A549 (cell line): Measurements from ENCODE around the gene PIH1D1. TPM values are rescaled to one million over a fixed set of nuclear protein-coding genes. Genes with fewer than 3 reads are reported as not detected.

Experiments used
- ATAC-seq, 2 experiments: fragments of 200-7000 bp in 1 of 2; fragments of >200 bp in 1 of 2; cut with Nextera tagmentation in 1 of 2; cut with Tn5 transposase in 1 of 2; 3 replicates each; pipeline versions ENCODE4 v1.8.0 to v1.9.1; 2018 to 2020; ENCODE audit warnings: mild to moderate bottlenecking in 1 of 2, moderate library complexity in 1 of 2
- CTCF ChIA-PET: fragments of 300-600 bp; sonication (Branson Sonifier 250); formaldehyde crosslinking; extraction: SDS; loops from one replicate; lab custom pipeline; 2021; ENCODE audit warnings: antibody characterized with exemption, inconsistent platforms; lab: Yijun Ruan, JAX
- POLR2A ChIA-PET: fragments of 350-600 bp; formaldehyde crosslinking; extraction: SDS; loops from one replicate; lab custom pipeline; 2021; ENCODE audit warnings: antibody characterized with exemption, inconsistent platforms; lab: Yijun Ruan, JAX
- DNase-seq, 2 experiments: peaks; one replicate each; pipeline versions ENCODE4 v3.0.0 to v3.0.0-alpha.2; 2011 to 2016; ENCODE audit warnings: low read depth in 1 of 2, low spot score in 1 of 2
- FAIRE-seq: peaks from 2 replicates; lab custom pipeline; 2011; peaks lifted over from hg19 to GRCh38; lab: Jason Lieb, UNC
- H3K27ac ChIP-seq, 2 experiments: fragments of >200 bp; sonication (Bioruptor Twin); formaldehyde crosslinking; 3 replicates each; pipeline ENCODE4 v1.5.1; 2016 to 2017
- H3K4me1 ChIP-seq: fragments of >200 bp; sonication (Bioruptor Twin); formaldehyde crosslinking; 3 replicates; pipeline ENCODE4 v1.6.1; 2016
- H3K4me2 ChIP-seq: fragments of >200 bp; sonication (Bioruptor Twin); formaldehyde crosslinking; 3 replicates; pipeline ENCODE4 v1.6.1; 2016
- H3K4me3 ChIP-seq: fragments of >200 bp; sonication (Bioruptor Twin); formaldehyde crosslinking; 3 replicates; pipeline ENCODE4 v1.5.1; 2016
- H3K9me3 ChIP-seq: fragments of >200 bp; sonication (Bioruptor Twin); formaldehyde crosslinking; 3 replicates; pipeline ENCODE4 v1.6.1; 2016
- CBX2 ChIP-seq: fragments of 200-600 bp; sonication (generic); IDR thresholded peaks from 2 replicates; pipeline ENCODE4 v1.6.1; 2016; ENCODE audit warnings: low read depth, mild to moderate bottlenecking, borderline replicate concordance
- CBX8 ChIP-seq: fragments of 200-600 bp; sonication (generic); IDR thresholded peaks from 2 replicates; pipeline ENCODE4 v1.6.1; 2016
- CEBPB ChIP-seq, 2 experiments: fragments of >200 bp in 1 of 2; sonication (Bioruptor Twin) in 1 of 2; formaldehyde crosslinking in 1 of 2; IDR thresholded peaks; 2 replicates each; pipeline ENCODE4 v1.6.1; 2012 to 2016
- E2F6 ChIP-seq: IDR thresholded peaks from 2 replicates; pipeline ENCODE4 v1.6.1; 2012; ENCODE audit warnings: low read depth, borderline replicate concordance
- EP300 ChIP-seq, 2 experiments: fragments of >200 bp; sonication (Bioruptor Twin); formaldehyde crosslinking; IDR thresholded peaks; 2 replicates in 1 of 2; 3 replicates in 1 of 2; pipeline ENCODE4 v1.6.1; 2016 to 2017
- ESRRA ChIP-seq: fragments of 150-350 bp; IDR thresholded peaks from 2 replicates; pipeline ENCODE4 v1.6.1; 2014; ENCODE audit warnings: mild to moderate bottlenecking, low read length, borderline replicate concordance
- FOSB ChIP-seq: fragments of 250-450 bp; sonication (Bioruptor Pico); IDR thresholded peaks from 2 replicates; pipeline ENCODE4 v1.5.0; 2020; ENCODE audit warnings: mild to moderate bottlenecking, moderate library complexity
- FOSL2 ChIP-seq, 2 experiments: fragments of 450-650 bp in 1 of 2; fragments of >200 bp in 1 of 2; sonication (Bioruptor Twin) in 1 of 2; formaldehyde crosslinking; IDR thresholded peaks; 2 replicates each; pipeline versions ENCODE4 v1.5.0 to v1.6.1; 2016 to 2020; ENCODE audit warnings: mild to moderate bottlenecking in 1 of 2, moderate library complexity in 1 of 2
- HDAC2 ChIP-seq: fragments of 200-600 bp; sonication (generic); IDR thresholded peaks from 2 replicates; pipeline ENCODE4 v1.6.1; 2016
- HEYL ChIP-seq: fragments of 250-450 bp; sonication (Bioruptor Pico); IDR thresholded peaks from 2 replicates; pipeline ENCODE4 v1.8.0; 2021; ENCODE audit warnings: mild to moderate bottlenecking, moderate library complexity
- HOXA7 ChIP-seq: fragments of 250-450 bp; sonication (Bioruptor Pico); IDR thresholded peaks from 2 replicates; pipeline ENCODE4 v1.5.0; 2020; ENCODE audit warnings: mild to moderate bottlenecking, moderate library complexity
- HOXB13 ChIP-seq: fragments of 250-450 bp; sonication (Bioruptor Pico); IDR thresholded peaks from 2 replicates; pipeline ENCODE4 v1.5.0; 2020; ENCODE audit warnings: low read depth, mild to moderate bottlenecking, moderate library complexity
- JUN ChIP-seq, 2 experiments: fragments of >200 bp; sonication (Bioruptor Twin); formaldehyde crosslinking; IDR thresholded peaks; 2 replicates in 1 of 2; 3 replicates in 1 of 2; pipeline ENCODE4 v1.6.1; 2016 to 2017
- KDM5A ChIP-seq: fragments of 200-600 bp; sonication (generic); IDR thresholded peaks from 2 replicates; pipeline ENCODE4 v1.6.1; 2016; ENCODE audit warnings: antibody characterized with exemption, mild to moderate bottlenecking
- MAFK ChIP-seq: fragments of 450-650 bp; IDR thresholded peaks from 2 replicates; pipeline ENCODE4 v1.6.1; 2014; ENCODE audit not compliant: partially characterized antibody
- NFE2L2 ChIP-seq: fragments of 150-350 bp; conservative IDR thresholded peaks from 2 replicates; pipeline ENCODE4 v1.6.1; 2014; ENCODE audit warnings: low read length
- NPAS2 ChIP-seq: fragments of 250-450 bp; sonication (Bioruptor Pico); IDR thresholded peaks from 2 replicates; pipeline ENCODE4 v1.8.0; 2022; ENCODE audit warnings: mild to moderate bottlenecking, moderate library complexity, borderline replicate concordance
- PHF8 ChIP-seq: fragments of 200-600 bp; sonication (generic); IDR thresholded peaks from 2 replicates; pipeline ENCODE4 v1.6.1; 2016; ENCODE audit warnings: low read depth, mild to moderate bottlenecking, antibody characterized with exemption, moderate library complexity, borderline replicate concordance
- POLR2A ChIP-seq: IDR thresholded peaks from 2 replicates; pipeline ENCODE4 v1.6.1; 2012; ENCODE audit warnings: mild to moderate bottlenecking, low read length
- POLR2AphosphoS2 ChIP-seq: conservative IDR thresholded peaks from 2 replicates; pipeline ENCODE4 v1.6.1; 2012; ENCODE audit warnings: low read length, improper control_type of control experiment, inconsistent platforms
- RAD21 ChIP-seq, 2 experiments: fragments of >200 bp in 1 of 2; sonication (Bioruptor Twin) in 1 of 2; formaldehyde crosslinking in 1 of 2; IDR thresholded peaks in 1 of 2; conservative IDR thresholded peaks in 1 of 2; 2 replicates in 1 of 2; 3 replicates in 1 of 2; pipeline ENCODE4 v1.6.1; 2012 to 2018; ENCODE audit warnings: inconsistent platforms in 1 of 2
- RARB ChIP-seq: fragments of 250-450 bp; sonication (Bioruptor Pico); IDR thresholded peaks from 2 replicates; pipeline ENCODE4 v1.8.0; 2021; ENCODE audit warnings: mild to moderate bottlenecking, moderate library complexity
- RFX5 ChIP-seq: fragments of 450-650 bp; IDR thresholded peaks from 2 replicates; pipeline ENCODE4 v1.7.1; 2014; ENCODE audit warnings: antibody characterized with exemption, mild to moderate bottlenecking, moderate library complexity
- RNF2 ChIP-seq: fragments of 200-600 bp; sonication (generic); IDR thresholded peaks from 2 replicates; pipeline ENCODE4 v1.6.1; 2016; ENCODE audit warnings: low read depth, mild to moderate bottlenecking, antibody characterized with exemption, moderate library complexity, borderline replicate concordance
- SMC3 ChIP-seq: fragments of >200 bp; sonication (Bioruptor Twin); formaldehyde crosslinking; IDR thresholded peaks from 3 replicates; pipeline ENCODE4 v1.6.1; 2018; ENCODE audit warnings: inconsistent platforms
- SREBF2 ChIP-seq: fragments of 450-650 bp; IDR thresholded peaks from 2 replicates; pipeline ENCODE4 v1.6.1; 2014; ENCODE audit warnings: mild to moderate bottlenecking, moderate library complexity
- TFCP2L1 ChIP-seq: fragments of 250-450 bp; sonication (Bioruptor Pico); IDR thresholded peaks from 2 replicates; pipeline ENCODE4 v1.5.0; 2021; ENCODE audit warnings: mild to moderate bottlenecking
- TP53 ChIP-seq: fragments of 250-450 bp; sonication (Bioruptor Pico); IDR thresholded peaks from 2 replicates; pipeline ENCODE4 v1.5.0; 2021; ENCODE audit warnings: mild to moderate bottlenecking, moderate library complexity
- USF2 ChIP-seq: fragments of 450-650 bp; IDR thresholded peaks from 2 replicates; pipeline ENCODE4 v1.6.1; 2014; ENCODE audit warnings: antibody characterized with exemption
- ZC3H11A ChIP-seq: fragments of 450-650 bp; IDR thresholded peaks from 2 replicates; pipeline ENCODE4 v1.6.1; 2014; ENCODE audit warnings: antibody characterized with exemption, mild to moderate bottlenecking
- ZFP36 ChIP-seq: fragments of 450-650 bp; IDR thresholded peaks from 2 replicates; pipeline ENCODE4 v1.6.1; 2014; ENCODE audit warnings: borderline replicate concordance; ENCODE audit not compliant: partially characterized antibody
- ZSCAN20 ChIP-seq: fragments of 250-450 bp; sonication (Bioruptor Pico); IDR thresholded peaks from 2 replicates; pipeline ENCODE4 v1.8.0; 2022; ENCODE audit warnings: mild to moderate bottlenecking, moderate library complexity
- WGBS: methylation state at CpG from one replicate; pipeline ENCODE4 v1.1.6; 2017; ENCODE audit errors: missing lambda C conversion rate; 5-methylcytosine and 5-hydroxymethylcytosine counted together
- polyA minus RNA-seq: library from RNA; depleted of rRNA, polyadenylated mRNA; stranded (reverse); fragments of >200 nt; gene quantifications from 2 replicates; pipeline ENCODE4 v1.2.3, GENCODE V29; 2011; rRNA and poly(A)+ RNA removed
- polyA plus RNA-seq, 4 experiments: library from polyadenylated mRNA; depleted of rRNA in 3 of 4; stranded (reverse); fragments of >200 nt; fragmentation: RNase III in 1 of 4; extraction: RNeasy Plus Mini Kit Qiagen cat#74134 plus additional on column Dnase treatment in 1 of 4; gene quantifications; 2 replicates in 3 of 4; 3 replicates in 1 of 4; pipeline ENCODE4 v1.2.3, GENCODE V29; 2011 to 2017
- TF ChIP-seq, protein P1 (sequence below): IDR thresholded peaks from 2 replicates; pipeline ENCODE4 v1.6.1; 2012
- TF ChIP-seq, protein P2 (sequence below): fragments of 250-450 bp; sonication (Bioruptor Pico); IDR thresholded peaks from 2 replicates; pipeline ENCODE4 v1.5.0; 2021; ENCODE audit warnings: mild to moderate bottlenecking, moderate library complexity, borderline replicate concordance
- TF ChIP-seq, protein P3 (sequence below): fragments of >200 bp; sonication (Bioruptor Twin); formaldehyde crosslinking; IDR thresholded peaks from 3 replicates; pipeline ENCODE4 v1.5.1; 2016

PIH1D1 gene
- polyA plus RNA-seq (2011; rRNA removed), result 74.1 and 89.7 TPM in 2 replicates
- 92.0 and 116 TPM in 2 replicates for polyA plus RNA-seq (2012; cell fraction: cytosol; rRNA removed)
- 177 and 228 TPM in 2 replicates for polyA plus RNA-seq (2012; cell fraction: nucleus; rRNA removed)
- polyA plus RNA-seq (2017; fragmentation: RNase III; extraction: RNeasy Plus Mini Kit Qiagen cat#74134 plus additional on column Dnase treatment), result 96.8 to 114 TPM (median 113 TPM) in 3 replicates
- polyA minus RNA-seq, result 58.1 and 66.8 TPM in 2 replicates

GRCh38 chr19:49451430-49452181, at the start of gene PIH1D1:
Gene PIH1D1 (minus strand): TSS chr19:49451814. CDS start chr19:49451574, 240 bp downstream.
- DNase-seq (peak; percentile 99 to 100), ATAC-seq (peak; percentile 76 to 79), FAIRE-seq (peak; percentile 88)
- peaks cover 25% of the 10 kb centered on the region for H3K4me1 ChIP-seq
- peak within 1 kb of the TSS; percentile 93 to 99 for H3K27ac ChIP-seq
- under 1% methylated on average over 31 of the region's 42 CpGs for WGBS
- POLR2A ChIA-PET, result interaction anchor here (0.6 to 1.5 kb wide), 10 partner anchors 9 to 432 kb away, joined by 3 to 10 read pairs (median 4); partner anchors contain the start of genes RPS11, RRAS and TEAD2
- H3K4me2 ChIP-seq, result peak within 1 kb of the TSS; percentile 89
- CTCF ChIA-PET, result interaction anchor here (1.0 to 19.0 kb wide), 10 partner anchors 8 to 243 kb away, joined by 3 to 244 read pairs (median 4); partner anchors contain the start of genes FLT3LG, GFY and KASH5
- no peaks in the 10 kb centered on the region for H3K9me3 ChIP-seq
- H3K4me3 ChIP-seq, result peak within 1 kb of the TSS; percentile 90
- peak; percentile 78; the same call in 1 of the 2 replicates for TF ChIP-seq TP53 (CRISPR knock-in tag)
- no peak for TF ChIP-seq RAD21 (conservative IDR thresholded peaks at IDR 0.05 in 1 of 2, IDR thresholded peaks at IDR 0.05 in 1 of 2)
- no peak for TF ChIP-seq POLR2AphosphoS2
- TF ChIP-seq E2F6, result peak; percentile 60; the same call in 1 of the 2 replicates
- no peak for TF ChIP-seq TFCP2L1 (CRISPR knock-in tag)
- no peak for TF ChIP-seq HDAC2
- no peak for TF ChIP-seq RFX5
- TF ChIP-seq, protein P1, sequence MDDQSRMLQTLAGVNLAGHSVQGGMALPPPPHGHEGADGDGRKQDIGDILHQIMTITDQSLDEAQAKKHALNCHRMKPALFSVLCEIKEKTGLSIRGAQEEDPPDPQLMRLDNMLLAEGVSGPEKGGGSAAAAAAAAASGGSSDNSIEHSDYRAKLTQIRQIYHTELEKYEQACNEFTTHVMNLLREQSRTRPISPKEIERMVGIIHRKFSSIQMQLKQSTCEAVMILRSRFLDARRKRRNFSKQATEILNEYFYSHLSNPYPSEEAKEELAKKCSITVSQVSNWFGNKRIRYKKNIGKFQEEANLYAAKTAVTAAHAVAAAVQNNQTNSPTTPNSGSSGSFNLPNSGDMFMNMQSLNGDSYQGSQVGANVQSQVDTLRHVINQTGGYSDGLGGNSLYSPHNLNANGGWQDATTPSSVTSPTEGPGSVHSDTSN, result 0 out of 2 replicates have a peak, but pooled peaks have one; percentile 74
- TF ChIP-seq ESRRA, result no peak
- peak; percentile 85 for TF ChIP-seq POLR2A
- TF ChIP-seq FOSL2 (IDR thresholded peaks at IDR 0.05), result no peak
- no peak for TF ChIP-seq FOSL2 (CRISPR knock-in tag; IDR thresholded peaks at IDR 0.05)
- no peak for TF ChIP-seq RNF2
- no peak for TF ChIP-seq CEBPB (IDR thresholded peaks at IDR 0.05)
- no peak for TF ChIP-seq ZFP36
- TF ChIP-seq, protein P2, sequence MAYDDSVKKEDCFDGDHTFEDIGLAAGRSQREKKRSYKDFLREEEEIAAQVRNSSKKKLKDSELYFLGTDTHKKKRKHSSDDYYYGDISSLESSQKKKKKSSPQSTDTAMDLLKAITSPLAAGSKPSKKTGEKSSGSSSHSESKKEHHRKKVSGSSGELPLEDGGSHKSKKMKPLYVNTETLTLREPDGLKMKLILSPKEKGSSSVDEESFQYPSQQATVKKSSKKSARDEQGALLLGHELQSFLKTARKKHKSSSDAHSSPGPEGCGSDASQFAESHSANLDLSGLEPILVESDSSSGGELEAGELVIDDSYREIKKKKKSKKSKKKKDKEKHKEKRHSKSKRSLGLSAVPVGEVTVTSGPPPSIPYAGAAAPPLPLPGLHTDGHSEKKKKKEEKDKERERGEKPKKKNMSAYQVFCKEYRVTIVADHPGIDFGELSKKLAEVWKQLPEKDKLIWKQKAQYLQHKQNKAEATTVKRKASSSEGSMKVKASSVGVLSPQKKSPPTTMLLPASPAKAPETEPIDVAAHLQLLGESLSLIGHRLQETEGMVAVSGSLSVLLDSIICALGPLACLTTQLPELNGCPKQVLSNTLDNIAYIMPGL, result no peak
- no peak for TF ChIP-seq USF2
- no peak for TF ChIP-seq CBX2
- peak; percentile 44 for TF ChIP-seq MAFK
- no peak for TF ChIP-seq HOXA7 (CRISPR knock-in tag)
- TF ChIP-seq, protein P3, sequence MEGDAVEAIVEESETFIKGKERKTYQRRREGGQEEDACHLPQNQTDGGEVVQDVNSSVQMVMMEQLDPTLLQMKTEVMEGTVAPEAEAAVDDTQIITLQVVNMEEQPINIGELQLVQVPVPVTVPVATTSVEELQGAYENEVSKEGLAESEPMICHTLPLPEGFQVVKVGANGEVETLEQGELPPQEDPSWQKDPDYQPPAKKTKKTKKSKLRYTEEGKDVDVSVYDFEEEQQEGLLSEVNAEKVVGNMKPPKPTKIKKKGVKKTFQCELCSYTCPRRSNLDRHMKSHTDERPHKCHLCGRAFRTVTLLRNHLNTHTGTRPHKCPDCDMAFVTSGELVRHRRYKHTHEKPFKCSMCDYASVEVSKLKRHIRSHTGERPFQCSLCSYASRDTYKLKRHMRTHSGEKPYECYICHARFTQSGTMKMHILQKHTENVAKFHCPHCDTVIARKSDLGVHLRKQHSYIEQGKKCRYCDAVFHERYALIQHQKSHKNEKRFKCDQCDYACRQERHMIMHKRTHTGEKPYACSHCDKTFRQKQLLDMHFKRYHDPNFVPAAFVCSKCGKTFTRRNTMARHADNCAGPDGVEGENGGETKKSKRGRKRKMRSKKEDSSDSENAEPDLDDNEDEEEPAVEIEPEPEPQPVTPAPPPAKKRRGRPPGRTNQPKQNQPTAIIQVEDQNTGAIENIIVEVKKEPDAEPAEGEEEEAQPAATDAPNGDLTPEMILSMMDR, result no peak
- no peak for TF ChIP-seq RARB (CRISPR knock-in tag)
- no peak for TF ChIP-seq NFE2L2
- TF ChIP-seq SREBF2, result no peak
- TF ChIP-seq KDM5A, result peak; percentile 43; the same call in 1 of the 2 replicates
- TF ChIP-seq EP300 (IDR thresholded peaks at IDR 0.05), result no peak
- TF ChIP-seq ZSCAN20 (CRISPR knock-in tag), result no peak
- TF ChIP-seq SMC3, result no peak
- no peak for TF ChIP-seq HEYL (CRISPR knock-in tag)
- no peak for TF ChIP-seq HOXB13
- TF ChIP-seq NPAS2 (CRISPR knock-in tag), result no peak
- no peak for TF ChIP-seq ZC3H11A
- peak; percentile 60; the same call in 1 of the 2 replicates for TF ChIP-seq PHF8
- TF ChIP-seq CBX8, result no peak
- peak in 1 of 2 experiments; percentile 85; a peak in 4 of 5 replicates for TF ChIP-seq JUN (IDR thresholded peaks at IDR 0.05)
- TF ChIP-seq FOSB, result peak; percentile 49; the same call in 1 of the 2 replicates
